Measurements from ENCODE around the gene NCBP2L. TPM values are rescaled to one million over a fixed set of nuclear protein-coding genes. Genes with fewer than 3 reads are reported as not detected.
A peak's percentile ranks its signal among the peaks of the same experiment; 100 is the strongest.

The NCBP2L gene
- total and polyA plus RNA-seq, 2 of the 8 experiments (the other 6 are each of a cell fraction or from before 2014, with no cell fraction given) = not detected

- no peaks in the 10 kb centered on the region for H3K23me2 ChIP-seq (ENCODE audit: low read depth, low read length)
- no peak overlapping the region for H3K23ac ChIP-seq (ENCODE audit: insufficient read length)
- no peak overlapping the region for H2BK15ac ChIP-seq (ENCODE audit: low read length)
- no peak overlapping the region; the same call in 1 of the 2 replicates for H3K27ac ChIP-seq (ENCODE audit: low read depth, low read length)
- H4K20me1 ChIP-seq (replicated peaks in 1 of 2; ENCODE audit: control insufficient read depth in 1 of 2, insufficient read depth in 2 of 2, low read length in 2 of 2) = no peaks in the 10 kb centered on the region
- POLR2A ChIA-PET (ENCODE audit: partially characterized antibody) = interaction anchor here (1.0 to 4.7 kb wide), 5 partner anchors 11 to 62 kb away, joined by 4 to 51 read pairs (median 4); no protein-coding TSS in a partner anchor
- H3K4me2 ChIP-seq (ENCODE audit: insufficient read depth in 1 of 2, low read depth in 2 of 2, low read length in 2 of 2) = peak overlapping the region; percentile 28 to 53; a peak in 2 of 4 replicates
- peak overlapping the region; percentile 81; the same call in 1 of the 2 replicates for H2BK5ac ChIP-seq (ENCODE audit: low read depth, low read length)
- H3K4me1 ChIP-seq (replicated peaks in 1 of 4; ENCODE audit: control insufficient read depth in 3 of 4, insufficient read depth in 4 of 4, low read length in 3 of 4) = peaks cover 0 to 15% (median 9%) of the 10 kb centered on the region in 4 experiments; a peak in 5 of 7 replicates
- no peak overlapping the region for H2BK20ac ChIP-seq (ENCODE audit: low read length)
- no peak overlapping the region for H4K5ac ChIP-seq (ENCODE audit: insufficient read length, low read depth, low read length)
- H3K18ac ChIP-seq (ENCODE audit: extremely low read depth, low read length) = no peak overlapping the region
- peak overlapping the region; percentile 42 for H4K91ac ChIP-seq (replicated peaks; ENCODE audit: insufficient read length, low read length)
- H2AK5ac ChIP-seq (ENCODE audit: low read depth, low read length) = no peak overlapping the region
- CTCF ChIA-PET (ENCODE audit: partially characterized antibody) = interaction anchor here (1.1 to 4.7 kb wide), 6 partner anchors 10 to 73 kb away, joined by 3 to 50 read pairs (median 7); partner anchors contain the start of gene NCBP2L
- H3K14ac ChIP-seq (ENCODE audit: insufficient read length) = no peak overlapping the region
- H3K4ac ChIP-seq (replicated peaks; ENCODE audit: insufficient read length, low read depth, low read length) = no peak overlapping the region
- no peak for DNase-seq (ENCODE audit: low read depth in 1 of 2, low spot score in 2 of 2)
- peak overlapping the region; percentile 92 for H2BK120ac ChIP-seq (replicated peaks; ENCODE audit: low read depth, low read length)
- no peaks in the 10 kb centered on the region for H3K9me3 ChIP-seq (ENCODE audit: insufficient read depth in 2 of 2, low read depth in 1 of 2, low read length in 1 of 2)
- no peaks in the 10 kb centered on the region for H3K79me2 ChIP-seq (ENCODE audit: control insufficient read depth in 1 of 2, insufficient read depth in 2 of 2, low read length in 2 of 2)
- no peaks in the 10 kb centered on the region for H3K27me3 ChIP-seq (replicated peaks in 1 of 4; ENCODE audit: control insufficient read depth in 3 of 4, extremely low read depth in 1 of 4, insufficient read depth in 3 of 4, low read length in 3 of 4)
- peak overlapping the region; percentile 14; the same call in 1 of the 2 replicates for H4K8ac ChIP-seq (ENCODE audit: extremely low read depth, insufficient read depth, low read length)
- no peak overlapping the region for H2AFZ ChIP-seq (ENCODE audit: low read length)
- no peak overlapping the region; a peak in 1 of 7 replicates for H3K9ac ChIP-seq (replicated peaks in 1 of 4; ENCODE audit: extremely low read depth in 1 of 4, low read depth in 3 of 4, low read length in 3 of 4)
- FAIRE-seq = peak; percentile 50
- H2BK12ac ChIP-seq (ENCODE audit: low read depth, low read length) = peak overlapping the region; percentile 17; the same call in 1 of the 2 replicates
- H3K79me1 ChIP-seq (ENCODE audit: low read depth, low read length) = no peaks in the 10 kb centered on the region
- WGBS, 2 experiments (ENCODE audit: extremely low coverage in 1 of 2, insufficient coverage in 1 of 2, insufficient read length in 1 of 2, insufficient replicate concordance in 2 of 2, low coverage in 1 of 2, low lambda C conversion rate in 2 of 2, missing lambda C conversion rate in 1 of 2) = 81% methylated on average over 9 of the region's 9 CpGs; no CpG with 5 or more reads in 1 of the 2 experiments
- no peaks in the 10 kb centered on the region for H3K36me3 ChIP-seq (ENCODE audit: control insufficient read depth in 2 of 4, insufficient read depth in 4 of 4, low read length in 3 of 4)
- H3K4me3 ChIP-seq (ENCODE audit: extremely low read depth in 1 of 4, insufficient read depth in 2 of 4, low read depth in 3 of 4, low read length in 4 of 4) = no peak overlapping the region
- no peak overlapping the region for H3K56ac ChIP-seq (replicated peaks; ENCODE audit: insufficient read length, low read depth, low read length)
- TF ChIP-seq EZH2 (IDR thresholded peaks at IDR 0.05; ENCODE audit: low read depth, low read length, severe bottlenecking) (no peak), SUZ12 (IDR thresholded peaks at IDR 0.05; ENCODE audit: low read length) (no peak), BRCA1 (IDR thresholded peaks at IDR 0.05; ENCODE audit: low read depth, low read length) (no peak), SIN3A (conservative IDR thresholded peaks at IDR 0.05 in 1 of 2, IDR thresholded peaks at IDR 0.05 in 1 of 2; ENCODE audit: low read depth in 1 of 2, low read length in 2 of 2) (no peak), TAF7 (optimal IDR thresholded peaks at IDR 0.05; ENCODE audit: borderline replicate concordance, low read depth, low read length) (no peak), CTBP2 (IDR thresholded peaks at IDR 0.05; ENCODE audit: borderline replicate concordance, insufficient read depth, insufficient read length, low read length) (no peak), SIRT6 (IDR thresholded peaks at IDR 0.05; ENCODE audit: low read length) (no peak), CHD1 (IDR thresholded peaks at IDR 0.05; ENCODE audit: low read depth, low read length) (no peak), RBBP5 (IDR thresholded peaks at IDR 0.05; ENCODE audit: borderline replicate concordance, low read depth, low read length) (no peak), CEBPB (IDR thresholded peaks at IDR 0.05; ENCODE audit: low read depth, low read length) (no peak), FOSL1 (IDR thresholded peaks at IDR 0.05; ENCODE audit: insufficient read depth, low read depth, low read length) (no peak), RFX5 (IDR thresholded peaks at IDR 0.05; ENCODE audit: borderline replicate concordance, low read depth, low read length) (no peak)
Observed at GRCh38 chrX:107730991-107731766, 46.4 kb upstream of the NCBP2L start.
